Measurements from ENCODE around the gene ADPRHL1. TPM values are rescaled to one million over a fixed set of nuclear protein-coding genes. Genes with fewer than 3 reads are reported as not detected.

The ADPRHL1 gene
- total and polyA plus RNA-seq, 12 donors, result 163 to 939 (median 656) TPM

- peaks cover 0 to 13% (median 8%) of the 10 kb centered on the region in 9 donors for H3K4me1 ChIP-seq
- TF ChIP-seq CTCF (IDR thresholded peaks at IDR 0.05), result no peak
- H3K27me3 ChIP-seq, result peaks cover 0 to 62% (median 29%) of the 10 kb centered on the region in 7 donors
- H3K4me3 ChIP-seq, result peak overlapping the region in 9 of 10 donors; percentile 32 to 56 (median 52)
- intact Hi-C loops (cut with DNase I), result no loop called here
- H3K27ac ChIP-seq, result peak overlapping the region in 5 of 10 donors; percentile 21 to 73 (median 63)
- 19 to 22% methylated on average over 25 to 34 of the region's 41 CpGs for WGBS, 2 donors
- ATAC-seq, result peak in 5 of 8 donors; percentile 39 to 56 (median 47)
- no peaks in the 10 kb centered on the region for H3K9me3 ChIP-seq
- H3K36me3 ChIP-seq, result no peaks in the 10 kb centered on the region
- no peak for DNase-seq
Observed at GRCh38 chr13:113364311-113364889, 88.9 kb downstream of the ADPRHL1 start.

- Histone ChIP-seq H3K36me3 (no peaks in the 10 kb centered on the region), H3K27ac (no peak overlapping the region), H3K9me3 (no peaks in the 10 kb centered on the region), H3K27me3 (peaks cover 0 to 67% (median 29%) of the 10 kb centered on the region in 7 donors), H3K4me3 (no peak overlapping the region), H3K4me1 (peaks cover 0 to 13% (median 8%) of the 10 kb centered on the region in 9 donors)
- intact Hi-C loops (cut with DNase I), result no loop called here
- DNase-seq (no peak), ATAC-seq (no peak)
- TF ChIP-seq CTCF (IDR thresholded peaks at IDR 0.05), result no peak
- 68 to 75% methylated on average over 7 of the region's 7 CpGs for WGBS, 2 donors
Observed at GRCh38 chr13:113361406-113361805, 91.9 kb downstream of the ADPRHL1 start.

GRCh38 chr13:113360446-113360845 lies 92.8 kb downstream of the ADPRHL1 start:
- Histone ChIP-seq H3K36me3 (no peaks in the 10 kb centered on the region), H3K4me1 (peaks cover 0 to 13% (median 8%) of the 10 kb centered on the region in 9 donors), H3K4me3 (no peak overlapping the region), H3K27me3 (peaks cover 0 to 59% (median 21%) of the 10 kb centered on the region in 7 donors), H3K27ac (no peak overlapping the region), H3K9me3 (no peaks in the 10 kb centered on the region)
- no peak for TF ChIP-seq CTCF (IDR thresholded peaks at IDR 0.05)
- intact Hi-C loops (cut with DNase I), result no loop called here
- 87 to 89% methylated on average over 6 of the region's 6 CpGs for WGBS, 2 donors
- DNase-seq (no peak), ATAC-seq (no peak)

- Histone ChIP-seq H3K4me3 (no peak overlapping the region), H3K27me3 (peaks cover 0 to 50% (median 16%) of the 10 kb centered on the region in 7 donors), H3K27ac (no peak overlapping the region), H3K36me3 (no peaks in the 10 kb centered on the region), H3K9me3 (no peaks in the 10 kb centered on the region), H3K4me1 (peaks cover 0 to 11% (median 7%) of the 10 kb centered on the region in 9 donors)
- TF ChIP-seq CTCF (IDR thresholded peaks at IDR 0.05), result no peak
- WGBS, 2 donors, result 82 to 85% methylated on average over 11 of the region's 11 CpGs
- intact Hi-C loops (cut with DNase I), result no loop called here
- no peak for DNase-seq
- no peak for ATAC-seq
Observed at GRCh38 chr13:113359571-113359970, 93.7 kb downstream of the ADPRHL1 start.
